GM10248 (cell line): ENCODE data around the gene ZNF678.
"Not testable (repeated sequence)": the region's sequence is repeated elsewhere in the genome, so short reads cannot be mapped to it uniquely, and the experiment has no call there.

ENCODE experiments used
- CTCF ChIA-PET: fragments of 300-600 bp; sonication (Branson Sonifier 250); formaldehyde crosslinking; extraction: SDS; loops from one replicate; lab custom pipeline; 2021; ENCODE audit warnings: antibody characterized with exemption; lab: Yijun Ruan, JAX
- POLR2A ChIA-PET: fragments of 350-650 bp; sonication (Branson Sonifier 250); formaldehyde crosslinking; extraction: SDS; loops from one replicate; lab custom pipeline; 2020; ENCODE audit warnings: antibody characterized with exemption; lab: Yijun Ruan, JAX
- DNase-seq: peaks from one replicate; pipeline ENCODE4 v3.0.0; 2012; ENCODE audit errors: extremely low spot score
- CTCF ChIP-seq: IDR thresholded peaks from 2 replicates; pipeline ENCODE4 v1.5.1; 2012; ENCODE audit warnings: mild to moderate bottlenecking, low read depth; ENCODE audit errors: extremely low read depth, missing control alignments, control extremely low read depth

Gene ZNF678

GRCh38 chr1:227586733-227587132, 23.4 kb downstream of the ZNF678 start:
- DNase-seq: no peak
- CTCF ChIA-PET: no interaction called here
- POLR2A ChIA-PET: no interaction called here
- TF ChIP-seq CTCF: no peak

- TF ChIP-seq CTCF: no peak
- DNase-seq: no peak
- ChIA-PET CTCF (interaction anchor here (1.2 kb wide), 2 partner anchors 9 to 10 kb away, joined by 3 read pairs; no protein-coding TSS in a partner anchor), POLR2A (no interaction called here)
Observed at GRCh38 chr1:227587968-227588367, 24.6 kb downstream of the ZNF678 start.

GRCh38 chr1:227588769-227589168, 25.4 kb downstream of the ZNF678 start:
- DNase-seq, POLR2A ChIA-PET: not testable (repeated sequence)
- CTCF ChIA-PET: interaction anchor here (1.2 kb wide), 2 partner anchors 9 to 10 kb away, joined by 3 read pairs; no protein-coding TSS in a partner anchor

- POLR2A ChIA-PET, CTCF ChIA-PET, DNase-seq: not testable (repeated sequence)
Observed at GRCh38 chr1:227589777-227590176, 26.4 kb downstream of the ZNF678 start.

- CTCF ChIA-PET, POLR2A ChIA-PET: not testable (repeated sequence)
Observed at GRCh38 chr1:227596222-227596621, 32.9 kb downstream of the ZNF678 start.

GRCh38 chr1:227603327-227603726, 40.0 kb downstream of the ZNF678 start:
- ChIA-PET POLR2A (no interaction called here), CTCF (interaction anchor here (1.0 to 1.2 kb wide), 2 partner anchors 11 to 16 kb away, joined by 3 read pairs; no protein-coding TSS in a partner anchor)
- no peak for TF ChIP-seq CTCF
- DNase-seq: no peak

More at GRCh38 chr1:227596222-227596621, 32.9 kb downstream of the ZNF678 start:
- not testable (repeated sequence) for DNase-seq

GRCh38 chr1:227604446-227604845, 41.1 kb downstream of the ZNF678 start:
- CTCF ChIA-PET: no interaction called here
- POLR2A ChIA-PET: no interaction called here
- DNase-seq: no peak
- TF ChIP-seq CTCF: no peak

GRCh38 chr1:227606271-227606670, 42.9 kb downstream of the ZNF678 start:
- DNase-seq, POLR2A ChIA-PET, CTCF ChIA-PET: not testable (repeated sequence)

GRCh38 chr1:227607336-227607898, 44.1 kb downstream of the ZNF678 start:
- ChIA-PET POLR2A (no interaction called here), CTCF (interaction anchor here (0.7 kb wide), 1 partner anchor 41 kb away, joined by 3 read pairs; no protein-coding TSS in a partner anchor)
- DNase-seq: no peak
- no peak for TF ChIP-seq CTCF
